Endothelial cell of umbilical vein (primary cell): ENCODE data around the gene AKAP17A. TPM values are rescaled to one million over a fixed set of nuclear protein-coding genes. Genes with fewer than 3 reads are reported as not detected.

Experiments used
- BruUV-seq: library from RNA; stranded (reverse); fragments of 400-500 nt; replicated peaks from 2 replicates; lab custom pipeline; 2021; lab: Mats Ljungman, UMichigan
- CTCF ChIA-PET: fragments of 300-600, 350-600 bp; sonication (Branson Sonifier 250); formaldehyde crosslinking; loops from one replicate; lab custom pipeline; 2021; ENCODE audit warnings: antibody characterized with exemption, inconsistent platforms; lab: Charles Lee
- POLR2A ChIA-PET: fragments of 300-600, 350-600 bp; sonication (Branson Sonifier 250); formaldehyde crosslinking; loops from one replicate; lab custom pipeline; 2021; ENCODE audit warnings: antibody characterized with exemption, inconsistent platforms; lab: Charles Lee
- DNase-seq: peaks from one replicate; pipeline ENCODE4 v3.0.0-alpha.2; 2011; ENCODE audit warnings: low read depth, low spot score
- FAIRE-seq: peaks from 2 replicates; lab custom pipeline; 2011; peaks lifted over from hg19 to GRCh38; lab: Jason Lieb, UNC
- H2AFZ ChIP-seq: 2 replicates; pipeline ENCODE4 v1.6.0; 2012; ENCODE audit warnings: low read depth, low read length, control low read depth, inconsistent platforms
- H3K27ac ChIP-seq: 2 replicates; pipeline ENCODE4 v1.5.1; 2011; ENCODE audit warnings: low read depth, mild to moderate bottlenecking, control low read depth, low read length, moderate library complexity; ENCODE audit not compliant: insufficient read depth
- H3K27me3 ChIP-seq, 2 experiments: 2 replicates each; pipeline versions ENCODE4 v1.6.0 to v1.6.1; 2011; ENCODE audit warnings: low read length in 2 of 2, mixed read lengths in 1 of 2; ENCODE audit not compliant: control insufficient read depth in 2 of 2, insufficient read depth in 2 of 2
- H3K36me3 ChIP-seq, 2 experiments: 2 replicates in 1 of 2; 3 replicates in 1 of 2; pipeline ENCODE4 v1.5.1; 2011; ENCODE audit warnings: low read length in 2 of 2, mild to moderate bottlenecking in 1 of 2, moderate library complexity in 1 of 2; ENCODE audit not compliant: control insufficient read depth in 2 of 2, insufficient read depth in 2 of 2; ENCODE audit errors: extremely low read depth in 1 of 2
- H3K4me1 ChIP-seq: 3 replicates; pipeline ENCODE4 v1.5.1; 2011; ENCODE audit warnings: mild to moderate bottlenecking, low read length; ENCODE audit not compliant: control insufficient read depth, insufficient read depth; ENCODE audit errors: extremely low read depth
- H3K4me2 ChIP-seq: 2 replicates; pipeline ENCODE4 v1.6.1; 2011; ENCODE audit warnings: low read length, control low read depth, mixed read lengths; ENCODE audit not compliant: insufficient read depth
- H3K4me3 ChIP-seq, 3 experiments: fragments of 200-600 bp in 1 of 3; sonication (generic), shearing (Covaris generic) in 1 of 3; replicated peaks in 1 of 3; 2 replicates each; pipeline ENCODE4 v1.5.1; 2011 to 2016; ENCODE audit warnings: control low read depth in 3 of 3, low read length in 3 of 3, mild to moderate bottlenecking in 2 of 3, inconsistent platforms in 1 of 3, low read depth in 1 of 3, moderate library complexity in 1 of 3; ENCODE audit not compliant: insufficient read depth in 1 of 3
- H3K79me2 ChIP-seq: 2 replicates; pipeline ENCODE4 v1.6.0; 2012; ENCODE audit warnings: low read length, inconsistent platforms; ENCODE audit not compliant: control insufficient read depth, insufficient read depth
- H3K9ac ChIP-seq: replicated peaks from 2 replicates; pipeline ENCODE3; 2011; ENCODE audit warnings: low read length, control low read depth; ENCODE audit not compliant: insufficient read depth; ENCODE audit errors: extremely low read depth
- H3K9me1 ChIP-seq: replicated peaks from 3 replicates; pipeline ENCODE4 v1.6.0; 2011; ENCODE audit warnings: mild to moderate bottlenecking, low read length; ENCODE audit not compliant: control insufficient read depth, insufficient read depth; ENCODE audit errors: extremely low read depth
- H3K9me3 ChIP-seq: replicated peaks from 2 replicates; pipeline ENCODE4 v1.5.1; 2012; ENCODE audit warnings: low read length, inconsistent platforms; ENCODE audit not compliant: control insufficient read depth, insufficient read depth
- H4K20me1 ChIP-seq: replicated peaks from 2 replicates; pipeline ENCODE3; 2011; ENCODE audit warnings: mild to moderate bottlenecking, low read length; ENCODE audit not compliant: control insufficient read depth, insufficient read depth; ENCODE audit errors: extremely low read depth
- EZH2 ChIP-seq: IDR thresholded peaks from 2 replicates; pipeline ENCODE4 v1.6.1; 2012; ENCODE audit warnings: borderline replicate concordance, low read depth, mild to moderate bottlenecking, moderate library complexity, low read length, inconsistent platforms; ENCODE audit not compliant: severe bottlenecking
- FOS ChIP-seq: IDR thresholded peaks from 2 replicates; pipeline ENCODE4 v1.6.1; 2011; ENCODE audit warnings: mild to moderate bottlenecking, low read length, moderate library complexity, borderline replicate concordance; ENCODE audit not compliant: insufficient read depth
- GATA2 ChIP-seq: IDR thresholded peaks from 2 replicates; pipeline ENCODE4 v1.7.0; 2011; ENCODE audit warnings: low read depth, mild to moderate bottlenecking, moderate library complexity, mixed read lengths, low read length; ENCODE audit not compliant: insufficient read length, insufficient read depth
- JUN ChIP-seq: IDR thresholded peaks from 2 replicates; pipeline ENCODE4 v1.6.1; 2011; ENCODE audit warnings: borderline replicate concordance, low read depth; ENCODE audit not compliant: insufficient read length, insufficient read depth
- MYC ChIP-seq: IDR thresholded peaks from one replicate; pipeline ENCODE4 v1.6.1; 2011; ENCODE audit warnings: mild to moderate bottlenecking, low read depth, low read length
- POLR2A ChIP-seq: IDR thresholded peaks from 2 replicates; pipeline ENCODE4 v1.6.1; 2012; ENCODE audit warnings: low read depth, mild to moderate bottlenecking, control low read depth, low read length
- POLR2AphosphoS5 ChIP-seq: IDR thresholded peaks from 2 replicates; pipeline ENCODE4 v1.6.1; 2012; ENCODE audit warnings: low read depth, mild to moderate bottlenecking, control low read depth, low read length, moderate library complexity; ENCODE audit not compliant: insufficient read depth
- dilution Hi-C: fragments of 300-500 bp; cut with MboI; formaldehyde crosslinking; loops from one replicate; pipeline ENCODE4 v1.15.0; 2019; ENCODE audit warnings: low sequenced_read_pairs; ENCODE audit not compliant: extremely low pct_ligation_motif_present
- intact Hi-C: fragments of 100-400 bp; cut with micrococcal nuclease; formaldehyde crosslinking; loops from one replicate; pipeline ENCODE4 v1.10.0; 2022
- polyA plus RNA-seq, 4 experiments: library from polyadenylated mRNA; depleted of rRNA in 3 of 4; stranded (reverse) in 3 of 4; unstranded in 1 of 4; fragments of >200 nt; gene quantifications; 2 replicates each; pipeline versions ENCODE4 v1.2.1 to v1.2.3, GENCODE V29; 2011 to 2012; ENCODE audit warnings: missing spikeins in 1 of 4
- total RNA-seq: library from RNA; stranded (reverse); gene quantifications from 2 replicates; pipeline ENCODE4 v1.2.3, GENCODE V29; 2021
- TF ChIP-seq, protein P1 (sequence below), 2 donors: IDR thresholded peaks; 1 replicate in 1 of 2; 2 replicates in 1 of 2; pipeline ENCODE4 v1.5.1; 2011; ENCODE audit warnings: low read length in 2 of 2, mild to moderate bottlenecking in 2 of 2, moderate library complexity in 2 of 2, control low read depth in 1 of 2, inconsistent platforms in 1 of 2, low read depth in 1 of 2; ENCODE audit not compliant: insufficient read depth in 1 of 2; ENCODE audit errors: extremely low read depth in 1 of 2
- TF ChIP-seq, protein P2 (sequence below): IDR thresholded peaks from 2 replicates; pipeline ENCODE4 v1.6.1; 2011; ENCODE audit not compliant: insufficient read depth, insufficient read length

The AKAP17A gene
- total and polyA plus RNA-seq, 2 donors (not counting 3 experiments of a cell fraction or from before 2014, with no cell fraction given): 25.9 to 45.5 TPM

DNA sequence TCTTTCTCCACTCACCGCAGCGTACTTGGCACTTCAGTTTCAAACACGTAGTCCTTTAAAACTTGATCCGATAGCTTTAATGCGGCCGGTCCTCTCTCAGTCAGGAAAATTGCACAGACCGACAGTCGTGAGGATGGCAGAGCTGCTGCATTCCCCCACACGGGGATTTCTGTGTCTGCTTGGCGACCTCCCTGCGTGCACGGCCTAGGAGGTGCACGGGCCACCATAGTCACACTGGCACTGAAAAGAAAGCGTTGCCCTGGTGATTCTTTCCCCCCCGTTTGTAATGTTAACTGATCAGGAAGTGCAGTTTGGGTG lies 10.3 kb downstream of the AKAP17A start:
- BruUV-seq: no TSS peak
- FAIRE-seq (no peak), DNase-seq (no peak)
- H3K9me1 ChIP-seq: no peaks in the 10 kb centered on the region
- no peak overlapping the region for H3K27ac ChIP-seq
- POLR2A ChIA-PET: no interaction called here
- dilution Hi-C loops (no loop called here), intact Hi-C loops (no loop called here)
- peaks cover 10% of the 10 kb centered on the region for H3K79me2 ChIP-seq
- no peaks in the 10 kb centered on the region for H4K20me1 ChIP-seq
- no peak overlapping the region for H3K4me3 ChIP-seq
- no peaks in the 10 kb centered on the region for H3K27me3 ChIP-seq
- H3K36me3 ChIP-seq: peaks cover 26 to 51% of the 10 kb centered on the region in 2 experiments
- H2AFZ ChIP-seq: no peak overlapping the region
- CTCF ChIA-PET: no interaction called here
- H3K4me2 ChIP-seq: no peak overlapping the region
- H3K9ac ChIP-seq: no peak overlapping the region
- H3K4me1 ChIP-seq: no peaks in the 10 kb centered on the region
- no peak for TF ChIP-seq EZH2
- TF ChIP-seq MYC: no peak
- TF ChIP-seq, protein P1, sequence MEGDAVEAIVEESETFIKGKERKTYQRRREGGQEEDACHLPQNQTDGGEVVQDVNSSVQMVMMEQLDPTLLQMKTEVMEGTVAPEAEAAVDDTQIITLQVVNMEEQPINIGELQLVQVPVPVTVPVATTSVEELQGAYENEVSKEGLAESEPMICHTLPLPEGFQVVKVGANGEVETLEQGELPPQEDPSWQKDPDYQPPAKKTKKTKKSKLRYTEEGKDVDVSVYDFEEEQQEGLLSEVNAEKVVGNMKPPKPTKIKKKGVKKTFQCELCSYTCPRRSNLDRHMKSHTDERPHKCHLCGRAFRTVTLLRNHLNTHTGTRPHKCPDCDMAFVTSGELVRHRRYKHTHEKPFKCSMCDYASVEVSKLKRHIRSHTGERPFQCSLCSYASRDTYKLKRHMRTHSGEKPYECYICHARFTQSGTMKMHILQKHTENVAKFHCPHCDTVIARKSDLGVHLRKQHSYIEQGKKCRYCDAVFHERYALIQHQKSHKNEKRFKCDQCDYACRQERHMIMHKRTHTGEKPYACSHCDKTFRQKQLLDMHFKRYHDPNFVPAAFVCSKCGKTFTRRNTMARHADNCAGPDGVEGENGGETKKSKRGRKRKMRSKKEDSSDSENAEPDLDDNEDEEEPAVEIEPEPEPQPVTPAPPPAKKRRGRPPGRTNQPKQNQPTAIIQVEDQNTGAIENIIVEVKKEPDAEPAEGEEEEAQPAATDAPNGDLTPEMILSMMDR (IDR thresholded peaks at IDR 0.05; ENCODE audit: extremely low read depth in 1 of 2, insufficient read depth in 1 of 2, low read depth in 1 of 2, low read length in 2 of 2): no peak
- no peak for TF ChIP-seq POLR2A
- no peak for TF ChIP-seq POLR2AphosphoS5
- TF ChIP-seq, protein P2, sequence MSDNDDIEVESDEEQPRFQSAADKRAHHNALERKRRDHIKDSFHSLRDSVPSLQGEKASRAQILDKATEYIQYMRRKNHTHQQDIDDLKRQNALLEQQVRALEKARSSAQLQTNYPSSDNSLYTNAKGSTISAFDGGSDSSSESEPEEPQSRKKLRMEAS: no peak
- no peak for TF ChIP-seq JUN
- TF ChIP-seq FOS: no peak
- TF ChIP-seq GATA2: no peak
- H3K9me3 ChIP-seq: no peaks in the 10 kb centered on the region
